Cortex of kidney (tissue), 1 donor: ENCODE data around the gene TTLL6.
A peak's percentile ranks its signal among the peaks of the same experiment; 100 is the strongest.
"Not testable (repeated sequence)": the region's sequence is repeated elsewhere in the genome, so short reads cannot be mapped to it uniquely, and the experiment has no call there.

Experiments used
- DNase-seq: peaks from one replicate; lab custom pipeline; 2025; lab: John Stamatoyannopoulos, UW

The TTLL6 gene

GRCh38 chr17:48816774-48817590, at the start of gene TTLL6:
Gene TTLL6, minus strand, starts transcription at chr17:48817229. Its CDS starts 157 bp downstream, at chr17:48817072.
- no peak for DNase-seq

- no peak for DNase-seq
Observed at GRCh38 chr17:48860456-48860855, 43.4 kb upstream of the TTLL6 start.

DNA sequence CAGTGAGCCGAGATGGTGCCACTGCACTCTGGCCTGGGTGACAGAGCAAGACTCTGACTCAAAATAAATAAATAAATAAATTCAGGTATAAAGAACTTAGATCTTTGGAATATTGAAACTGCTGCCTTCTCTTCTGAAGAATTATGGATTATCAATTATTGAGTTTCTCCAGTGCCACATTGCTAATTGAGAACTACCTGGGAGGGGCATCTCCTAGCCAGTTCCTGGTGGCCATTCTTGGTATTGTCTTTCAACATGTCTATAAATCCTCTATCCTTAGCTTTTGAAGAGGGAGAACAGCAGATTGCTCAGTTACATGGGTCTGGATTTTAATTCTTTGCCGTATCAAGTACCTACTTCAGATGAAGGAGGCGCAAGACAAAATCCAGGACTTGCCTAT, 43.0 kb upstream of the TTLL6 start:
- no peak for DNase-seq

DNA sequence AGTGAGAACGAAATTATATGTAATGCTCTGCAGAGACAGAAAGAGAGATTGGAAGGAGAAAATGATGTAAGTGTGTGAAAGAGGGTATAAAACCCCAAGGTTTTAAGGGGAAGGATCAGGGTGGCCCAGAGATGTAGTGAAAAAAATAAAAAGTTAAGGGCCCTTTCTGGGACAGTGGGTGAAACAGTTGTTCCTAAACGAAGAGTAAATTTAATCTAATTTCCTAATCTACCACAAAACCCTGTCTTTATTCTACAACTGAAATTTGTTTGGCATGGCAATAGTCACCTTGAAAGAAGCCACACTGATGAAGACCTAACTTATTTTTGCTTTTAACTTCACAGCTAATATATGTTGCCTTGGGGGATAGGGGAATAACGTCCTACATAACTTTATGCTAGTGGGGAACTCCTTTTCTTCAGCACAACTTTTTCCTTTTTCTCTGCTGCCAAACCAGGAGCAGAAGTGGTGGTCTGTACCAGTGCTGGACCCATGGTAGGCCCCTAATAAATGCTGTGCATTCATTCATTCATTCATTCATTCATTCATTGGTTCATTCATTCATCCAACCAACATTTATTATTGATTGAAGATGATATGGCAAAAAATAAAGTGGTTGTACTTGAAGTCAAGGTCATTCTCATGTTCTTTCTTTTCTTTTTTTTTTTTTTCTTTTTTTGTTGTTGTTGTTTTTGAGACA, 39.2 kb upstream of the TTLL6 start:
- no peak for DNase-seq

- no peak for DNase-seq
Observed at GRCh38 chr17:48854774-48855476, 37.9 kb upstream of the TTLL6 start.

DNA sequence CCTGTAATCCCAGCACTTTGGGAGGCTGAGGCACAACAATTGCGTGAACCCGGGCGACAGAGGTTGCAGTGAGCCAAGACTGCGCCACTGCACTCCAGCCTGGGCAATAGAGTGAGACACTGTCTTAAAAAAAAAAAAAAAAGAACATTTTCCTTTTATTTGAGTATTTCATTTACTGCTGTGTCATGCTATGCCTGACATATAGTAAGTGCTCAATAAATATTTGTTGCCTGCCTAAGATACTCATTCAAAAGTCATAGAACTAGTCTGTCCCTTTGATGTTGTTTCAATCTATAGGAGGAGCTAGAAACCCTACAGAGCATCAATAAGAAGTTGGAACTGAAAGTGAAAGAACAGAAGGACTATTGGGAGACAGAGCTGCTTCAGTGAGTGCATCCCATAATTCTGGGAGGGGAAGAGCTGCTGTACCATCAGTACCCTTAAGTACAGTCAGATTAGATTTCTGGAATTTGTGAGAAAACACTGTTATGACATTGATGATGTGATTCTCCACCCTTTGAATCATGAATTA, 33.8 kb upstream of the TTLL6 start:
- DNase-seq, result no peak

- no peak for DNase-seq
Observed at GRCh38 chr17:48843187-48843900, 26.3 kb upstream of the TTLL6 start.

DNA sequence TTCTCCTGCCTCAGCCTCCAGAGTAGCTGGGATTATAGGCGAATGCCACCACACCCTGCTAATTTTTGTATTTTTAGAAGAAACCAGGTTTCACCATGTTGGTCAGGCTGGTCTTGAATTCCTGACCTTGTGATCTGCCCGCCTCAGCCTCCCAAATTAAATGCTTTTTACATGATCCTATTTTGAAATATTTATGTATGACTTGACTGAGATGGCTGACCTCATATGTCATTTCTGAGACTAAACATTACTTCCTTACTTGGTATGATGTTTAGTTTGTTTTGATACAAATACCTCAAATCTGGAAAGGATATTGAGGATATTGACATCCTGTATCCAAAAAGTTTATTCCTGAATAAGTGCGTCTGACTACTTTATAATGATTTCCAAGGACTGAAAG, 25.7 kb upstream of the TTLL6 start:
- DNase-seq, result no peak

DNA sequence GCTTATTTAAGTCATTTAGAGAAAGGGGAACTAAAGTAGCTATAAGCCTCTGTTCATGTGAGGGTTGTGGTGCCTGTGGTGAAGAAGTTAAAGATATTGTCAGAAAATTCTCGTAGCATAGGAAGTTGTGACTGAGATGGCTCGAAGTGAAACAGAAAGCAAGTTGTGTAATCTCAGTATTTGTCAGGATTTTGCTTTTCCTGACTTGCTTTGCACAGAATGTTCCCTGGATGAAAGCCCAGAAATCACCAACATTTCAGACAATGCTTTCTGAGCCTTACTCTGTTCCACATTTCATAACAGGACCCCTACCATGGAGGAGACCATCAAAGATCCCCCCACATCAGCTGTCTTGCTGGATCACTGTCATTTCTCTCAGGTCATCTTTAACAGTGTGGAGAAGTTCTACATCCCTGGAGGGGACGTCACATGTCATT, 24.4 kb upstream of the TTLL6 start:
- DNase-seq, result no peak

- DNase-seq, result no peak
Observed at GRCh38 chr17:48840441-48840840, 23.4 kb upstream of the TTLL6 start.

GRCh38 chr17:48837458-48837857, 20.4 kb upstream of the TTLL6 start:
- DNase-seq, result not testable (repeated sequence)

GRCh38 chr17:48835971-48836370, 18.9 kb upstream of the TTLL6 start:
- DNase-seq, result no peak

DNA sequence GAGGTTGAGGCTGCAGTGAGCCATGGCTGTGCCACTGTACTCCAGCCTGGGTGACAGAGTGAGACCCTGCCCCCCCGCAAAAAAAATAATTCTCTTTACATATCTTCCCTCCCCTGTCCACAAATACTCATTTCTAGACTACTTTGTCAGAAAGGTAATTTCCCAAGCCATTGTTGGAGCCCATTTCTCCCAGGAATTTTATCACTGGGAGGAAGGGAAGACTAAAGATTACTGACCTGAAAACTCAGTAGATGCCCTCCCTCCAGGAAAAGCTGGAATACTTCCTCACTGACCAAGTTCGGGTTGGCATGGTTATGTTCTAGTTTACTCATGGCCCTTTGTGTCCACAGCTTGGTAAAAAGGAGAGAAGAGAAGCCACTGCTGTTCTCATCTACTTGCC, 17.9 kb upstream of the TTLL6 start:
- no peak for DNase-seq

DNA sequence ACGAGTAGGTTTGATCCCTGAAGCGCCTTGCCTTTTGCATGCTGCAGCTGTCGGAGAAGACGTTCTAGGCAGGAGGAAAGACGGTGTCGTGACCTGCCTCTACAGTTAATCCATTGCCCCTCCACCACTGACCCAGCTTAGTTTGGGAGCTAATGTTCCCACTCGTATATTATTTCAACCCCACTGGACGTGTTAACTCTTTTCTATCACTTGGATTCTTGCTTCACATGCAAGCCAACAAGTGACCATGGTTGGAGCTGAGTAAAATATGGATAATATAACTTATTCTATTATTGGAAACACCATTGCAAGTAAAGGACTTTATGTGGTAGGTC, 14.5 kb upstream of the TTLL6 start:
- no peak for DNase-seq

DNA sequence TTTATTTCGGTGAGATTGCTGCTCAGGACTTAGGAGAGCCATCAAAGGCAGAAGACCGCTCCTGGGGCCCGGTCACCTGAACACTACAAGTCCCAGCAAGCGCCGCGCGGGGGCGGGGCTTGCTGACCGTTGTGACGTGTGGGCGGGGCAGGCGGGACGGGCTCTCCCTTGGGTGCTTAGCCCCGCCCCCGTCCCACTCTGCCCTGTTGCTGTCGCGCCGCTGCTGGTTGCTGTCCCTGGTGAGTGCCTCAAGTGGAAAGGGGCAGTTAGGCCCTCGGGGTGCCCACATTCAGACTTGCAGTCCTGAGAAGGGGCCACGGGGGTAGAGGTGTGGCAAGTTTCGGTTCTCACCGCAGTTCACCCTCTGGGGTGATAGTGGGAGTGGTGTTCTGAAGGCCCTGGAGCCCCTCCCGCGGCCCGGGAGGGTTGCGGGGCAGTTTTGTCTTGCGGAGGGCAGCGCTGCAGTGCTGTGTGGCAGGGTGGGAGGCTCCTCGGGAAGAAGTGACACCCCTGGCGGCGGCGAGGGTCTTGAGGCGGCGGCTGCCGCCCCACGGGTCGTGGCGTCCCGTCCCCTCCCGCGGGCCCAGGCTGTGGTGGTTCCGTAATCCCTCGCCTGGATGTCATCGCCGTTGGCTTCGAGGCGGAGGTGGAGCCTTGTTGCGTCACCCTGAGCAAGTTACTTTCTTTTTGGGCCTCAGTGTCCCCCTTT, 14.0 kb upstream of the TTLL6 start, which contains the start of gene CALCOCO2:
CALCOCO2 (plus strand) TSS at position 196 of the 709 bp plus-strand sequence. CDS start 10,673 bp downstream, outside the sequence.
- peak; percentile 38 for DNase-seq

DNA sequence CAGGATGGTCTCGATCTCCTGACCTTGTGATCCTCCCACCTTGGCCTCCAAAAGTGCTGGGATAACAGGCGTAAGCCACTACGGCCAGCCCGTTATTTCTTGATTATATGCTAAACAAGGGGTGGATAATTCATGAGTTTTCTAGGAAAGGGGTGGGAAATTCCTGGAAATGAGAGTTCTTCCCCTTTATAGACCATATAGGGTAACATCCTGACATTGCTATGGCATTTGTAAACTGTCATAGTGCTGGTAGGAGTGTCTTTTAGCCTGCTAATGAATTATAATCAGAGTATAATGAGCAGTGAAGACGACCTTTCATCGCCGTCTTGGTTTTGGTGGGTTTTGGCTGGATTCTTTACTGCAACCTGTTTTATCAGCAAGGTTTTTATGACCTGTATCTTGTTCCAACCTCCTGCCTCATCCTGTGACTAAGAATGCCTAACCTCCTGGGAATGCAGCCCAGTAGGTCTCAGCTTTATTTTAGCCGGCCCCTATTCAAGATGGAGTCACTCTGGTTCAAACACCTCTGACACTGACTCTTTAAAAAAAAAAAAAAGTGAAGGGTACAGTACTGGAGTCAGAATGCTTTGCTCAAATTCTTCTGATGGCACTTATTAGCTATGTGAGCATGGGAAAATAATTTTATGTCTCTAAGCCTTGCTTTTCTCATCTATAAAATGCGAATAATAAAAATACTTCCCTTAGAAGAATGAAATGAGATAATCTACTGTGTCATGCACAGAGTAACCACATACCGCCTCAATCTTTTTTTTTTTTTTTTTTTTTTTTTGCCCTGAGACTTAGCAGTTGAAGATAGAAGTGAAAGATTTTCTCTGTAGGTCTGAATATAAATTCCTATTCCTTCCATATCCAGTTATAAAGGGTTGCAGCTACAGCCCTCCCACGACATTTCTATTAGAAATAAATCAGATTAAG, 8.7 kb upstream of the TTLL6 start:
- DNase-seq, result no peak

DNA sequence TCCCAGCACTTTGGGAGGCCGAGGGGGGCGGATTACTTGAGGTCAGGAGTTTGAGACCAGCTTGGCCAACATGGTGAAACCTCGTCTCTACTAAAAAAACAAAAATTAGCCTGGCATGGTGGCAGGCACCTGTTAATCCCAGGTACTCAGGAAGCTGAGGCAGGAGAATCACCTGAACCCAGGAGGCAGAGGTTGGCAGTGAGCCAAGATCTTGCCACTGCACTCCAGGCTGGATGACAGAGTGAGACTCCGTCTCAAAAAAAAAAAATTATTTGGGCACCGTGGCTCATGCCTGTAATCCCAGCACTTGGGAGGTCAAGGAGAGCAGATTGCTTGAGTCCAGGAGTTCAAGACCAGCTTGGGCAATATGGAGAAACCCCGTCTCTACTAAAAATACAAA, 3.9 kb upstream of the TTLL6 start:
- not testable (repeated sequence) for DNase-seq

DNA sequence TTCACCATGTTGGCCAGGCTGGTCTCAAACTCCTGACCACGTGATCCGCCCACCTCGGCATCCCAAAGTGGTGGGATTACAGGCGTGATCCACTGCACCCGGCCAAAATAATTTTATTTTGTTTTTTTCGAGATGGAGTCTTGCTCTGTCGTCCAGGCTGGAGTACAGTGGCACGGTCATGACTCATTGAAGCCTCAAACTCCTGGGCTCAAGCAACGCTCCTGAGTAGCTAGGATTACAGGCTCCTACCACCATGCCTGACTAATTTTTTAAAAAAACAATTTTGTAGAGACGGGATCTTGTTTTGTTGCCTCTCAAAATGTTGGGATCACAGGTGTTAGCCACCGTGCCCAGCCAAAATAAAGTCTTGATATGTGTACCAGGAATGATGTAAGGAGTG, 2.4 kb upstream of the TTLL6 start:
- no peak for DNase-seq

DNA sequence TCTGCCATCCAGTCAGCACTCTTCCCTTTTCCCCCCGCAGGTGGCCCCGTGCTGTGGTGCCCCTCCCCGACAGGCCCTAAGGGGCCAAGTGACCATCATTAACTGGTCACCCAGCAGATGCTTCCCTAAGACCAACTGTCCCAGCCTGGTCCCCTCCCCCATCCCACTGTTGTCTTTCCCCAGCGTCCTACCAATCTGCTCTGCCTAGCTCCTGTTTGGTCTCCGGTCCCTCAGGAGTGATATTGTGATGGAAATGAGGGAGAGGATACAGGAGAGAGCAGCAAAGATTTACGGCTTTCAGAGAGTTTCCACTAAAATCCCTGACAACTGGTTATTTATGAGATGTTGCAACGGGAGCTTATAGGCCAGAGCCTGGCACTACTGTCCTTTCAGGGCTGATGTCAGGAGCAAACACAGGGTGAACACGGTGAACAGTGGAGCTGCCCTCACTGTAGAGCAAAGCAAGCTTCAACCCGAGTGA, 1.4 kb upstream of the TTLL6 start:
- no peak for DNase-seq

DNA sequence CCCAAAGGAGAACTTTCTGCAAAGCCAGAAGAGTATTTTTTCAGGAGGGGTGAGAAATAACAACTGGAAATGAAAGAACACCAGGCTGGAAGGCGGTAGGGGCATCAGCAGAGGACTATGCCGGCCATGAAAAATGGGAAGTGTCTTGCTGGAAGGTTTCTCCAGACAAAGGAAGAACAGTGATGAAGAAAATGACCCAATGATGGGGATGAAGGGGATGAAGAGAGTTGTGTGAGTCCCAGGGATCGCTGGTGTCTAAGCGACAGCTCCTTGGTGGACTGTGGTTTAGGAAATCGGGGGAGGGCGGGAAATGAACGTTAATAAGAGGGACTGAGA, 623 bp downstream of the TTLL6 start:
- DNase-seq, result no peak
